NCI-H774 (cell line): ENCODE results near the gene TBCB.
"Not testable (repeated sequence)": the region's sequence is repeated elsewhere in the genome, so short reads cannot be mapped to it uniquely, and the experiment has no call there.

Experiments
- DNase-seq: peaks from one replicate; lab custom pipeline; 2025; lab: John Stamatoyannopoulos, UW

TBCB gene

DNA sequence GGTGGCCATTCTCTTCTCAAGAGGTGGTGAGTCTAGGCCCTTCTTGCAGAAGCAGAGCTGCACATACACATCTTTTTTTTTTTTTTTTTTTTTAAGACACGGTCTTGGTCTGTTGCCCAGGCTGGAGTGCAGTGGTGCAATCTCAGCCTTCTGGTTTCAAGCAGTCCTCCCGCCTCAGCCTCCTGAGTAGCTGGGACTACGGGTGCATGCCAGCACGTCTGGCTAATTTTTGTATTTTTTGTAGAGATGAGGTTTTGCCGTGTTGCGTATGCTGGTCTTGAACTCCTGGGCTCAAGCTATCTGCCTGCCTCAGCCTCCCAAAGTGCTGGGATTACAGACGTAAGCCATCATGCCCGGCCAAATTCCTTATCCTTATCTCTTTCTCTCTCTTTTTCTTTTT, 58.6 kb downstream of the TBCB start:
- not testable (repeated sequence) for DNase-seq
